ENCODE data around the gene UGGT2.

DNA sequence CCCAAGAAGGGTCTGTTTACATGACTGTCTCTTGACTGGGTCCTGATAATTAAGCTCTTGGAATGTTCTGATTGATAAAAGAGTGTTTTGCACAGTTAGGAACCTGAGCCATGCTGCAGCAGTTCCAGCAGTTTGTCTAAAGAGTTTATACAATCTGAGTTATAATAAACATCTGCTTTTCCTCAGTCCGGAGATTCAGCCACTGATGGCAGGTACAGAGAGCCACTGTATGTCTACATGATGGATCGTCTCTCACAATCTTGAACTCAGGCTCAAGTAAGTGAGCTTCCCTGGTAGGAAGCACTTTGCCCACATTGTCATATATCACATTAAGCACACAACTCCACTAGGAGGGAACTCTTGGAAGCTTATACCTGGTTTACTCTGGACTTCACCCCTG lies 84.3 kb downstream of the UGGT2 start:
- TF ChIP-seq, protein P1, sequence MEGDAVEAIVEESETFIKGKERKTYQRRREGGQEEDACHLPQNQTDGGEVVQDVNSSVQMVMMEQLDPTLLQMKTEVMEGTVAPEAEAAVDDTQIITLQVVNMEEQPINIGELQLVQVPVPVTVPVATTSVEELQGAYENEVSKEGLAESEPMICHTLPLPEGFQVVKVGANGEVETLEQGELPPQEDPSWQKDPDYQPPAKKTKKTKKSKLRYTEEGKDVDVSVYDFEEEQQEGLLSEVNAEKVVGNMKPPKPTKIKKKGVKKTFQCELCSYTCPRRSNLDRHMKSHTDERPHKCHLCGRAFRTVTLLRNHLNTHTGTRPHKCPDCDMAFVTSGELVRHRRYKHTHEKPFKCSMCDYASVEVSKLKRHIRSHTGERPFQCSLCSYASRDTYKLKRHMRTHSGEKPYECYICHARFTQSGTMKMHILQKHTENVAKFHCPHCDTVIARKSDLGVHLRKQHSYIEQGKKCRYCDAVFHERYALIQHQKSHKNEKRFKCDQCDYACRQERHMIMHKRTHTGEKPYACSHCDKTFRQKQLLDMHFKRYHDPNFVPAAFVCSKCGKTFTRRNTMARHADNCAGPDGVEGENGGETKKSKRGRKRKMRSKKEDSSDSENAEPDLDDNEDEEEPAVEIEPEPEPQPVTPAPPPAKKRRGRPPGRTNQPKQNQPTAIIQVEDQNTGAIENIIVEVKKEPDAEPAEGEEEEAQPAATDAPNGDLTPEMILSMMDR (IDR thresholded peaks at IDR 0.05) = no peak
- no peak for TF ChIP-seq EZH2 (IDR thresholded peaks at IDR 0.05; ENCODE audit: borderline replicate concordance, insufficient read depth, low read depth, low read length, poor library complexity, severe bottlenecking)
